GM18517 (cell line): Measurements from ENCODE around the gene ZP3.
A peak's percentile ranks its signal among the peaks of the same experiment; 100 is the strongest.
"Not testable (repeated sequence)": the region's sequence is repeated elsewhere in the genome, so short reads cannot be mapped to it uniquely, and the experiment has no call there.

ENCODE experiments used
- ATAC-seq: cut with Tn5 transposase; IDR thresholded peaks from one replicate; pipeline ENCODE4 v1.9.1; 2021; ENCODE audit warnings: mild to moderate bottlenecking, moderate library complexity; ENCODE audit not compliant: unreplicated experiment

ZP3 gene

DNA sequence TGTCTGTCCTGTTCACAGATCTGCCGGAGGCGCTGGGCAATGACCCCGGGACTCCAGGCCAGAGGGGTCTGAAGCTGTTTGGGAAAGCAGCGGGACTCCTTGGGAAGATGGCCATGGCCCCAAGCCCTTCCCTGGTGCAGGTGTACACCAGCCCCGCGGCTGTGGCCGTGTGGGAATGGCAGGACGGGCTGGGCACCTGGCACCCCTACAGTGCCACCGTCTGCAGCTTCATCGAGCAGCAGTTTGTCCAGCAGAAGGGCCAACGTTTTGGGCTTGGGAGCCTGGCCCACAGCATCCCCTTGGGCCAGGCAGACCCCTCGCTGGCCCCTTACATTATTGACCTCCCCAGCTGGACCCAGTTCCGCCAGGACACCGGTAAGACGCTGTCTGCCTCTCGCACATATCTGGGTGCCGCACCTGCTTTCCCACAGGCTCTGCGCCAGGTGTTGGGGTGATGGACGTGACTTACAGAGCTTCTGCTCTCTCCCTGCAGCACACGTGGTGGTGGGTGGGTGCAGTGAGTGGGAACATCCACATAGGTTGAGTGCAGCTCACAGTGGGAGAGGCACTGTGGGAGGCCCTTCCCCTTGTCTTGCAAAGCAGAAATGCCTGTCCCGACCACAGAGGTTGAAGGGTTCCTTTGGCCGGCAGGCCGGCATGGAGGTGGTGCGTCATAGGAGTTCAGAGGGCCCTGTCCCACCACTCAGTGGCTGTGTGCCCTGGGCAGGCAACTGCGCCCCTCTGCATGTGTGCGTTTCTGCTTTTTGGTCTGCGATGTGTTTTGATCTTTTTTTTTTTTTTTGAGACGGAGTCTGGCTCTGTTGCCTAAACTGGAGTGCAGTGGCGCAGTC, 55.9 kb downstream of the ZP3 start:
- not testable (repeated sequence) for ATAC-seq

DNA sequence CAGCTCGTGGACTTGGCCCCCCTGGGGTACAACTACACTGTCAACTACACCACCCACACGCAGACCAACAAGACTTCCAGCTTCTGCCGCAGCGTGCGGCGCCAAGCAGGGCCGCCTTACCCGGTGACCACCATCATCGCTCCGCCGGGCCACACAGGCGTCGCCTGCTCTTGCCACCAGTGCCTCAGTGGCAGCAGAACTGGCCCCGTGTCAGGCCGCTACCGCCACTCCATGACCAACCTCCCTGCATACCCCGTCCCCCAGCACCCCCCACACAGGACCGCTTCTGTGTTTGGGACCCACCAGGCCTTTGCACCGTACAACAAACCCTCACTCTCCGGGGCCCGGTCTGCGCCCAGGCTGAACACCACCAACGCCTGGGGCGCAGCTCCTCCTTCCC, 57.9 kb downstream of the ZP3 start:
- ATAC-seq = not testable (repeated sequence)

DNA sequence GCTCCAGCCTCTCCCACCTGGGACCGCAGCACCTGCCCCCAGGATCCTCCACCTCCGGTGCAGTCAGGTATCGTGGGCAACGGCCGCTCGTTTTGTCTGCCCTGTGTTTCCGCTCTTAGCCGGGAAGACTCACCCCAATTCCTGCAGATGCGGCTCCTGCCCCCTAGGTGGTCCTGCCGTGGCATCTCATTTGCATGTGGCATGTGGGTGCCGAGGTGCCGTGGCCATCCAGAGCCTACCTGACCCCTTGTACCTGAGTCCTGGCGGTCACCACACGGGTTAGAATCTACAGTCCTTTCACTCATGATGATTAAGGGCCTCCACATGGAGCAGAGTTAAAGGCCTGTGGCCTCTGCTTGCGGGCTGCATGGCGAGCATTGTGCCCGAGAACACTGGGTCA, 58.3 kb downstream of the ZP3 start:
- ATAC-seq = not testable (repeated sequence)

DNA sequence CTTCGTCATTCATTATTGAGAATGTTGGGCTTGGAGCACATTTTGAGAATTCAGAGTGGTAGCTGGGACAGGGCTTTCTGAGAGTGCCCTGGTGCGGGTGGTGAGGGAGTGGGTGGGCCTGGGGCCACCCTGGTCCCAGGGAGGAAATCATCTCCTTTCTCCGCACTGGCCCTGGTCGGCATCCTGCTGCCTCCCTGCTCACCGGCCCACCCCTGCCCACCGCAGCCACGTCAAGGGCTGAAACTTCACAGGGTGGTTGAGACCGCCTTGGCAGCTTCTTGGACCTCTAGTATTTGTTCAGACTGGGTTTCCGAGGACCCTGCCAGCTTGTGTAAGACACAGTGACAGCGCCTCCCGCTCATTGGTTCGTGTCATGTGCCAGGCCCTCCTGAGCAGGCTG, 59.7 kb downstream of the ZP3 start:
- not testable (repeated sequence) for ATAC-seq

GRCh38 chr7:76485822-76486610, 61.3 kb downstream of the ZP3 start:
- ATAC-seq = not testable (repeated sequence)

DNA sequence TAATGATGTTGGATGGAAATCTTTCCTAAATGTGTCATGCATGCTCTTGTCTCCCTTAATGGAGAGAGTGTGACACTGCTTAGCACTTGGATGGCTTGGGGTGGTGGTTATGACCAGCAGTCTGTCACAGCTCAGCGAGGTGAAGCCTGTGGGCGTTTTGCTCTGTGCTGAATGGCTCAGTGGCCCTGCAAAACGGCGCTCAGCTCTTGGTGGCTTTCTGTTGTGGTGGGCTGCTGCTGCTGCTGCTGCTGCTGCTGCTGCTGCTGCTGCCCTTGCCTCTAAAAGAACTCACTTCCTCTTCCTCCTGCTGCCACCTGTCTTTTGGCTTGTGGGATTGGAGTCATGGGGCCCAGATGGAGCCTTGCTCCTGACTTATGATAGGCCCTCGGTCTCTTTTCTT, 61.9 kb downstream of the ZP3 start:
- peak; percentile 99 for ATAC-seq

DNA sequence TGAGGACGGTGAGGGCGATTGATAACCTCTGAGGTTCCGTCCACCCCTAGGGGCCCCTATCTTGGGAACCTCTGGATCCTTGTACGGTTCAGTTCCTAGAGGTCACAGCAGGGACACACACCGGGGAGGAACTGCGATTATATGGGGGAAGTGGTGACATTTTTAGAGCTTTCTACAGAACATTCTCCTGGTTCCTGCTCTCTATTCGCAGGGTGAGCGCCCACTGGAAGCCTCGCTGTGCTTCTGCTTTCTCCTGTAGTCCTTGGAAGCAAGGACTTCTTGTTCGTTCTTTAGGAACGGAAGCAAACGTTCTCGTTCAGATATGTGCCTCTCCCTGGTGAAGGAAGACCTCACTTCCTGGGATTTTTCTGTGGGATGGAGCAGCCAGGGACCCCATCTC, 63.2 kb downstream of the ZP3 start:
- not testable (repeated sequence) for ATAC-seq
